NCI-H2081 (cell line): ENCODE measurements around the gene ERMP1.

Experiments
- DNase-seq, 2 experiments: peaks; one replicate each; lab custom pipeline; 2025; lab: John Stamatoyannopoulos, UW

The ERMP1 gene

GRCh38 chr9:5852987-5853386 is 20.1 kb upstream of the ERMP1 start:
- no peak for DNase-seq

- no peak for DNase-seq
Observed at GRCh38 chr9:5851445-5851844, 18.5 kb upstream of the ERMP1 start.

- DNase-seq = no peak
Observed at GRCh38 chr9:5850724-5851122, 17.8 kb upstream of the ERMP1 start.

GRCh38 chr9:5848372-5848882 is 15.5 kb upstream of the ERMP1 start:
- no peak for DNase-seq

GRCh38 chr9:5846501-5846921 is 13.6 kb upstream of the ERMP1 start:
- no peak for DNase-seq

- DNase-seq = no peak
Observed at GRCh38 chr9:5846096-5846495, 13.2 kb upstream of the ERMP1 start.

- no peak for DNase-seq
Observed at GRCh38 chr9:5845157-5845531, 12.2 kb upstream of the ERMP1 start.

- peak; percentile 83 to 94 for DNase-seq
Observed at GRCh38 chr9:5843794-5844471, 11.0 kb upstream of the ERMP1 start.

- peak in 1 of 2 experiments; percentile 15 for DNase-seq
Observed at GRCh38 chr9:5842929-5843793, 10.2 kb upstream of the ERMP1 start.

GRCh38 chr9:5841771-5842573 is 9.1 kb upstream of the ERMP1 start:
- no peak for DNase-seq

GRCh38 chr9:5840788-5841187 is 7.9 kb upstream of the ERMP1 start:
- DNase-seq = no peak

- DNase-seq = no peak
Observed at GRCh38 chr9:5839572-5839902, 6.6 kb upstream of the ERMP1 start.

GRCh38 chr9:5838884-5839571 is 6.1 kb upstream of the ERMP1 start:
- DNase-seq = peak; percentile 27 to 53

- no peak for DNase-seq
Observed at GRCh38 chr9:5835808-5836207, 2.9 kb upstream of the ERMP1 start.

GRCh38 chr9:5834214-5834613 is 1.3 kb upstream of the ERMP1 start:
- no peak for DNase-seq

- DNase-seq = no peak
Observed at GRCh38 chr9:5832071-5832537, 813 bp downstream of the ERMP1 start.

GRCh38 chr9:5825895-5826622 is 6.9 kb downstream of the ERMP1 start:
- no peak for DNase-seq

- DNase-seq = no peak
Observed at GRCh38 chr9:5825223-5825622, 7.7 kb downstream of the ERMP1 start.

GRCh38 chr9:5820425-5820824 is 12.5 kb downstream of the ERMP1 start:
- DNase-seq = no peak

GRCh38 chr9:5819174-5819573 is 13.7 kb downstream of the ERMP1 start:
- no peak for DNase-seq
